Islet precursor cell (in vitro differentiated cells): ENCODE measurements around the gene MEF2D.

ENCODE experiments used
- DNase-seq: peaks from one replicate; pipeline ENCODE4 v3.0.0-alpha.2; 2018

Gene MEF2D

DNA sequence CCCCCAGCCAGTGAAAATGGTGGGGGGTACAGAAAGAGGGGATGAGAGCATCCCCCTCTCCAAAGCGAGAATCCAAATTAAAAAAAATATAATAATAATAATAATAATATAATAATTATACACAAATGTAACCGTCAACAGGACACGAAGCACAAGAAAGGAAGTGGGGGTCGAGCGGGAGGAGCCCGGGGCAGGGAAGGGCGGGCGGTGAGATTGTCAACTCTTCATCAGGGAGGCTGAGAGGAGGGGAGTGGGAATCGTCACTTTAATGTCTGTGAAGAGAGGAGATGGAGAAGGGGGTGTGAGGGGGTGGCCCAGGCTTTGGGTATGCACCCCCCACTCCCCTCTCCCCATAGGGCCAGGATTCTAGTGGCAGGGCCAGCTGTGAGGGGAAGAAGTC, 33.2 kb downstream of the MEF2D start:
- no peak for DNase-seq

DNA sequence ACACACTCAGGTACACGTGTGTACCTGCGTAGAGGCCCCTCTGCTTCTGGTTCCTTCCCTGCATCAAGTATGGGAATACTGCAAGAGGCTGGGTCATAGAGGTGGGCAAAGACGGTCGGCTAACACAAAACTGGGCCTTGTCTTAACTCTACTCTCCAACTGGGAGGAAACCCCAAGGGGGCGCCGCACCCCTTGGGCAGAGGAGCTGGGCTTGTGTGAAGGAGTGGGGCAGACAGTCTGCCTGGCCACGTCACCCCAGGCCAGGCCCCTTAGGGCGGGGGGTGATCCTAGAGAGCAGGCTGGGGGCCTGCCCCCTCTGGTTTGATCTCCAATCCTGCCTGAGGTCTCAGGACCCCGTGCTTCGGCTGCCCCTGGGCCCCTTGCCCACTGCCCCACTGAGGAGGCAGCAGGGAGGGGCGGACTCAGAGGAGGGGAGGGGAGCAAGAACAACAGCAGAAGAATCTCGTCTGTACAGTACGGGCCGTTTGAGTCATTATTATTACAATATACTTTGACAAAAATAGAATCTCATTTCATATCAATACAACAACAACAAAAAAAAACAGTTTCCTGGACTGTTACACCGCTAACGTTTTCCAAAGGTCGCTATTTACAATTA, 34.7 kb downstream of the MEF2D start:
- no peak for DNase-seq

DNA sequence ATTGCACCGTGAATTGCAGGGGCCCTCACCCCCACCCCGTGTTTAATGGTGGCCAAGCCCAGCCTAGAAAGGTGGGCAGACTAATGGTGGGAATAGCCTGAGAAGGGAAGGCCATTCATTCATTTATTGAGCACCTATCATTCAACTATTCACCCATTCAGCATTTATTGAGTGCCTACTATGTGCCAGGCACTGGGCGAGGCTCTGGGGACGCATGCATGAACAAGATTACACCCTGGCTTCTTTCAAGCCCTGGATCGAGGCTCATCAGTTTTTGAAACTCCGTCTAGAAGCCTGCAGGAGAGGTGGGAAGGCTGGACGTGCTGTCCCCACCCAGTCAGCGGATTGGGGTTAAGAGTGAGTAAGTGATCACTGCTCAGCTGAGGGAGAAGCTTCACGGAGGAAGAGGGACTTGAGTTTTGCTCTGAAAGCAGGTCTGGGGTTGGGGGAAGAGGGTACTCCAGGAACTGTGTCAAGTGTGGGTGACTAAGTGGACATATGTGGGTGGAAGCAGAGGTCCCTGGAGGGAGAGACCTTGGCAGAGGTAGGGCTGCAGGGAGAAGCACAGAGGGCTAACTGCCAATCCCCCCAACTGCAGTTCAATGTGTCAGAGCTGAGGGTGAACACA, 35.6 kb downstream of the MEF2D start:
- no peak for DNase-seq

DNA sequence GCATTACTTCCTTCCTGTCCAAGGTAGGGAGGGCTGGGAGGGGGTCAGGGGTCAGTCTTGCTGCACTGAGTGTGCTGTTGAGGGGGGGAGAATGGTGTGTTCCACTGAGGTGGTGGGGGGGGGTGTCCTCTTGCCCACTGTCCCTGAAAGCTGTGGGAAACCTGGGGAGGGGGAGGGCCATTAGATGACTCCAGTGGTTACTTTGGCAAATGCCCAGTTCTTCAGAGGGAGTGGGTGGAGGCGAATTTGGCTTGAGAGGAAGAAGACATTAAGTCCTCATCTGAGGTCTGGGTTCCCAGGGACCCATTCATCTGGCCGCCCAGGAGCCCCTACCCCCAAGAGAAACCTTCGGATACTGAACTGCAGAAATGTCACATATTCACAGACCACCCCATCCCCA, 36.2 kb downstream of the MEF2D start:
- DNase-seq, result no peak

DNA sequence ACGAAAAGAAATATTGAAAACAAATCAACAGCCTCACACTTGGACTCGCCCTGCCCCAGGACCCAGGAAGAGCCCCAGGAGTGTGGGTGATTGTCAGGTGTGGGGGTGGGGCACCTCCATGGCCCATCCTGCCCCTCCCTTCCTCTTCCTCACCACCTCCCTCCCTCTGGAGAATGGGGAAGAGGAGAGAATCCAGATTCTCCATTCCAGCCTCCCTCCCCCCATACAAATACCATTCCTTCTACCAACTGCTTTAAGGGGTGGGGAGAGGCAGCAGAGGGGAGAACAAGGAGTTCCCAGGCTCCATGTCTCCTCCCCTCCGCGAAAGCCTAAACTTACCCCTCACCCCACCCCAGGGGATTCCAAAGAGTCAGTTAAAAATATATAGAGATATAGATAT, 36.7 kb downstream of the MEF2D start:
- no peak for DNase-seq

DNA sequence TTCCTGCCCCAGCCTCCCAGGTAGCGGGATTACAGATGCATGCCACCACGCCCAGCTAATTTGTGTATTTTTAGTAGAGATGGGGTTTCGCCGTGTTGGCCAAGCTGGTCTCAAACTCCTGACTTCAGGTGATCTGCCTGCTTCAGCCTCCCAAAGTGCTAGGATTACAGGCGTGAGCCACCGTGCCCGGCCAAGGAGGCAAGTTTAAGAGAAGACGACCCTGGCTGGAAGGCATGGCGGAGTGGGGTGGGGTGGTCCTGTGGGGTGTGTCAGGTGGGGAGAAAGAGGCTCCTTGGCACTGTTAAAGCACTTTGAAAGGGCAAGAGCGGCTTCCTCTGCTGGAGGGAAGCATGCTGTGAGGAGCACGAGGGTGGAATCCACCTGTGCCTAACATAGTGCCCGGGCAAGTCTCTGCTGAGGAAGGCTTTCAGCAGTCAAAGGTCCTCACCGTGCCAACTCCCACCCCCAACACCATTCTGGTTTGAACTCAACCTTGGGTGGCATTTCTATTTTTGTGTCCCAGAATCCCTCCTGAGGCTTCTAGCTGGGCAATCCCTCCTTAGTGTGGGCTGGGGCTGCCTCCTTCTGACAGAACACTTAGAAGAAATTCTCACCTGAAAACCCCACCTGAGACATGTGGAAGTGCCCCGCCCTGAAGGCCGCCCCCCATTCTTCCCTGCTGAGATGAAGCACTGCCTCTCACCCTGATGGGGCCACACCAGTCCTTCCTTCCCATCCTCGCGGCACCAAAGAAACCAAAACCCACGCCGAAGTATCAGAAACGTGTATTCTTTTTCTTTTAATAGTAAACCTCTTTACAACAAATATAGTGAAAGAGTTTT, 37.4 kb downstream of the MEF2D start:
- DNase-seq, result no peak

DNA sequence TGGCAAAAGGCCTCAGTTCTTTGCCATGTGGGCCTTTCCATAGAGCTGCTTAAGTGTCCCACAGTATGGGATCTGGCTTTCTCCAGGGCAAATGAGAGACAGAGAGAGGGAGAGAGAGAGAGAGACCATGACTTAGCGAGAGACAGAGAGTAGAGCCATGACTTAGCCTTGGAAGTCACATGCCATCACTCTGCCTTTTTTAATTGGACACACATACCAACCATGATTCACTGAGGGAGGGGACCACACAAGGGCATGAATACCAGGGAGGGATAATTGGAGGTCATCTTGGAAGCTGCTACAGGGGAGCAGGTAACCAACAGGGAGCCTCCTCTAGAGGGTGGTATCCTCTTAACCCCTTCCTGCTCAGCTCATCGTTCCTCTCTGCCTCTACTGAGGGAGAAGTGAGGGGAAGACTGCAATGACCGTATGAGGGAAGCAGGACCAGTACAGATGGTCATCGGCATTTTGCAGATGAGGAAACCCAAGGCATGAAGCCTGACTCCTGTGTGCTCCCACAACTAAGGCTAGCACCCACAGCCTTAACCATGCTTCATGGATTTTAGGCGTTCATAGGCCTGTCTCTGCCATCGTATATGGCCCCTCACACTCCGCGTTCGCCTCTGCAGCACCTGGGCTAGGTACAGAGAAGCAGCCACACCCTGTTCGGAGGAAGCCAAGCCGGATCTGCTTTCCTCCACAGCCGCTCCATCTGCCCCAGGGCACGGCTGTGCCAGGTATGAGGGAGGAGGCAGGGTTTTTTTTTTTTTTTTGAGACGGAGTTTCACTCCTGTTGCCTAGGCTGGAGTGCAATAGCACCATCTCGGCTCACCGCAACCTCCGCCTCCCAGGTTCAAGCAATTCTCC, 38.6 kb downstream of the MEF2D start:
- DNase-seq, result no peak

DNA sequence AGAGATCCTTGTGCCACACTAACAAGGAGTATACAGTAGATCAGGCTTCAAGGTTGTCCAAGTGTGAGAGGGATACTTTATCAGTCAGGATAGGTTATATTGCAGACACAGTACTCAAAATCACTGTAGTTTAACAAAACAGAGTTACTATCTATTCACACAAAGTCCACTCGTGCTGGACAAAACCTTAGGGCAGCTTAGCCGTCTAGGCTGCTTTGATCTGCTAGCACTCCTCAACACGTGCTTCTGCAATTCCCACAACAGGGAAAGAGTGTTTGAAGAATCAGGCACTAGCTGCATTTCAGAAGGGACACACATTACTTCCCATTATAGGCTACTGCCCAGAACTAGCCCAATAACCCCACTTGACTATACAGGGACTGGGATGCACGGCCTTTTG, 39.5 kb downstream of the MEF2D start:
- no peak for DNase-seq

DNA sequence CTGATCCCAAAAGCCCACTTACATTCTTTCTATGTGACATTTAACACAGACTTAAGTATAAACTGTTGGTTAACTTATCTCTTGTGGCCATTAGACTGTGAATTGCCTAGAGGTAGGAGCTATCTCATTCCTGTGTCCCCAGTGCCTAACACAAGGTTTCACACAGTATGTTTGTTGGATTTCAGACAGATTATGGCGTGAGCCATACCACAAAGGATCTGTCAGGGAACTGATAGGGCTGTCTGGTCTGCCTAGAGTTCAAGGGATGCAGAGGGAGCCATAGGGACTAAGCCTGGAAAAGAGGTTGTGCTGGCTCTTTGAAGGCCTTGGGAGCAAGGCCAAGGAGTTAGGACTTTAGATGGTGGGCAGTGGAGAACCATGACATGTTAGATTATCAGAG, 40.0 kb downstream of the MEF2D start:
- no peak for DNase-seq

DNA sequence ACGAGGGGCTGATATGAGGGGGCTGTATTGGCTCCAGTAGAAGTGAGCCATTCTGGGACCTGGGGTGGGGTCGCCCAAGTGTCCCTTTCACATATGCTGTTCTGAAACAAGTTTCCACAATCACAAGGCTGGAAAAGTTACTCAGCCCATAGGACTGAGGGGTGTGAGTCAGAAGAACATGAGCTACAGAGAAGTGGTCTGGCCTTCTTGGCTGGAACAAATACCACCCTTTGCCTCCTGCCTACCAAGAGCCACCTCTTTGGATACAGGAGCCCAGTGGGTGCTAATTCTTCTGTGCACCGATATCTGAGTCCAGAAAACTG, 42.4 kb downstream of the MEF2D start:
- DNase-seq, result no peak

DNA sequence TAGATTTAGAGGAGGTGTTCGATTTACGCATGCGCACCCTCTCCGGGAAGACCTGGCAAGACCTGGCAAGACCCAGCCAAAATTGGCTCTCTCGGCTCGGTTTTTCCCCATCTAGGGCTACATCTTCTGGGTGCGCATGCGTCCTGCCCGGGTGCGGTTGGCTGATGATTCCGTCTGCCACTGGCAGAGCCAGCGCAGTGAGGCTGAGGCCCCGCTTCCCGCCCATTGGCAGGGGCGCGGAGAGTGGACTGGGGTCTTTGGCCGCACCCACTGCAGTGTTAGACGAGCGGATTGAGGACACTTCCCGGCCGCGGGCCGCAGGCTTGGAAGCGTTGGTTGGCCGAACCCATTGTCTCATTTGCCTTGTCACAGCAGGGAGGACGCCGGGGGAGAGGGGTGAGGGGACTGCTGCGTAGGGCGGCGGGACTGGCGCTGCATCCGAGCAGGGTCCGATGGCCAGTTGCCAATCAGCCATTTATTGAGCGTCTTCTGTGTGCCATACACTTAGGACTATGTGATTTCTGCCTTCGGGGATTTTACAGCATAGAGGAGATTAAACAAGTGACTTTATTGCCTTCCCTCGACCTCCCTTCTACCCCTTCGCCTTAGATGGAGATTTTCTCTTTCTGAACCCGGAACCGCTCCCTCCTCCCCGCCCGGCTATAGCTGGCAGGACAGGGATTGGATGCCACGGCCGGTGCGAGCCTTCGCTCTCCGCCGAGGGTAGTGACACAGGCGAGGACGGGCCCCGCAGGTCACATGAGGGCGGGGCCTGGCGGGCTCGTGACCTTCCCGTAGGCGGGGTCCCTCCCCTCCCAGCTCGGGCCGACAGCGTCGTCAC, 43.7 kb downstream of the MEF2D start:
- DNase-seq, result peak; percentile 99

DNA sequence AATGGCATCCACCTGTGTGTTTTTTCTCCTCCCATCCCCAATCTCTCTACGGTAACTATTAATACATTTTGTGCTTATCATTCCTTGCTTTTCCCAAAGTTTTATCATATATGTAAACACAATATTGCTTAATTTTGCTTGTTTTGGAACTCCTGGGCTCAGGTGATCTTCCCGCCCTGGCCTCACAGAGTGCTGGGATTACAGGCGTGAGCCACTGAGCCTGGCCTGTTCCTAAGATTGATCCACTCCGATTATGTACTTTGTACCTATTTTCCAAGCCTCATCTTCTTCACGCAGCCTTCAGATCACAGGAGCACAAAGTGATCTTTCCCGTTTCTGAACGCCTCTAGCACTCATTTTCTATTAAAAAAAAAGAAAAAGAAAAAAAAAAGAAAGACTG, 45.2 kb downstream of the MEF2D start:
- DNase-seq, result no peak

DNA sequence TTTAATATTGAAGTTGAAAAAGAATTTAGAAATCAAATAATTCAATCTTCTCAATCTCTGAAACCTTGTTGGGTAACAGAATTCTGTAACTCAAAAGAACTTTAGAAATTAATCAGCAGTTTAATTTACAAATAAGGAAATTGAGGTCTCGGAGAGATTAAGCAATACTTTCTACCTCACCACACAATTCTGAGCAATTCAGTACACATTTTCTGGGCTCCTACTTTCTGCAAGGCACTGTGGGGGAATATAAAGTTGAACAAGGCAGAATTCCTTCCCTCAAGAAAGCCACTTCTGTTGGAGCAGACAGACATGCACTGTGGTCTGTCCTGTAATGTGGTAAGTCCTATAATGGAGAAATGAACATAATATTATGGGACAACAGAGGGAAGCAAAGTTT, 47.7 kb downstream of the MEF2D start:
- no peak for DNase-seq

DNA sequence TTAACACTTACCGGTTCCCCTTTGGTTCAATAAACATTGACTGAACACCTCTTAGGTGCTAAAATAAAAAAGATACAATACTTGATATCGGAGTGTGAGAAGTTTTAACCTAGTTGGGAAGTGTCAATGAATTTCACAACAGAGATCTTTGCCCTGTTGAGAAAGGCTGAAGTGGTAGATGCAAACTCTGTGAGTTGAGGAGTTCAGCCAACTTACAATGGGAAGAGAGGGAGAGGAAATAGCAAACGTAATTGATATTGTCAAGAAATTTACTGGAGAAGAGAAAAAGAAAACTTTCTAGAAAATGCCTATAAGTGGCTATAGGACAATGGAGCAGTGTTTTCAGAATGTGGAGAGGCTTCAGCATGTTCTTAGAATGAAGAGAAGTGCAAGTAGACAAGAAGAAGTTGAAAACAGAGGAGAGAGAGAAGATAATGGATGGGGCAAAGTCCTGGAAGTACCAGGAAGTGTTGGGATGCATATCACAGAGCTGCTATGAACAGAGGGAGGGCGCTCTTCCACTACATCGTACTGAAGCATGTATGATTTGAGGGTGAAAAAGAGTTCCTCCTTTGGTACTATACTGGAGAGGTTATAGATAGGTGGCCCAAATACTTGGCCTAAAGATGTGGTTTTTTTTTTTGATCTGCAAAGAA, 48.9 kb downstream of the MEF2D start:
- DNase-seq, result no peak

DNA sequence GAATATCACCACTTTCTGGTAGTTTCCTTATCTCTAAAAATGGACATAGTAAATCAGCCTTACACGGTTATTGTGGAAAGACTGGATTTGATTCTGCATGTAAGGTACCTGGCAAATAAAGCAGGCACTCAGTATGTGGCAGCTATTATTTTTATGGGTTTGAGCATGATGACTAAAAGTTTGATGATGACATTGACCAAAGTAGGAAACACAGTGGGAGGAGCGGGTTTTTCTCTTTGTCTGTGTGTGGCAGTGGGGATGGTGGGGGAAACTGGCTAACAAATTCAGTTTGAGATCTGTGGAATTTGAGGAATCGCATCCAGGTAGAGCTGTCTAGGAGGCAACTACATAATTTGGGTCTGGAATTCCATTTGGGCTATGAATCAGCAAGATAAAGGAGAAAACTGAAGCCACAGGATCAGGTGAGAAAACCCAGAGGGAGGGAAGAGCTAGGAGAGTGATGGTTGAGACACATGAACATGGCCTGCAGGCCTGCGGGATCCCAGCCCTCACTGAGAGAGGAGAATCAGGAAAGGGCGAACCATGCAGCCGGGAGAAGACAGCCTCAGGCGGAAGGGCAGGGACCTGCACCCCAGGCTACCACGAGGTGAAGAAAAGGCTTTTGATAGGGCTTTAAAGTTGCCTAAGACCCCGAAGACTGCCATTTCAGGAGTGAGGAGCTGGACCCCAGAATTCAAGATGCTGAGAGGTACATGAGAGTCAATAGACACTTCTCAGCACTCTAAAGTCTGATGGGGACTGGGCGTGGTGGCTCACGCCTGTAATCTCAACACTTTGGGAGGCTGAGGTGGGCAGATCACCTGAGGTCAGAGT, 52.2 kb downstream of the MEF2D start:
- DNase-seq, result peak; percentile 90

DNA sequence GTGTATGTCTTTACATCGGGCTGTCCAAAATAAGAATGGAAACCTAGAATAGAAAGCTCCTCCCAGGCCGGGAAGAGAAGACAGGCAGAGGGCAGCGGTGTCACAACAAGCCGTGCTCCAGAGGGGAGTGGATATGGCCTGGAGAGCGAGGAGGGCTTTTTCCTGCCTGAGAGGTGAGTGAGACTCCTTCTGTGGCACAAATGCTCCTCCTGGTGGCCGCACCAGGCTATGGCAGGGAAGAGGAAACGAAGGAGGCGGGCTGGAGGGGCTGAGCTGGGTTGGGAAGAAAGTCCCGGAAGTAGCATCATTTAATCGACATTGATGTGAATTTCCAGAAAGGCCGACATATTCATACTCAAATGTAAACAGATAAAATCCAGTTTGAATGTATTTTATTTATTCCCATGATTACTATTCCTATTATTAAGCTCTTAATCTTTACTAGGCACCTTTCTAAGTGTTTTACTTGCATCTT, 54.7 kb downstream of the MEF2D start:
- peak; percentile 96 for DNase-seq

DNA sequence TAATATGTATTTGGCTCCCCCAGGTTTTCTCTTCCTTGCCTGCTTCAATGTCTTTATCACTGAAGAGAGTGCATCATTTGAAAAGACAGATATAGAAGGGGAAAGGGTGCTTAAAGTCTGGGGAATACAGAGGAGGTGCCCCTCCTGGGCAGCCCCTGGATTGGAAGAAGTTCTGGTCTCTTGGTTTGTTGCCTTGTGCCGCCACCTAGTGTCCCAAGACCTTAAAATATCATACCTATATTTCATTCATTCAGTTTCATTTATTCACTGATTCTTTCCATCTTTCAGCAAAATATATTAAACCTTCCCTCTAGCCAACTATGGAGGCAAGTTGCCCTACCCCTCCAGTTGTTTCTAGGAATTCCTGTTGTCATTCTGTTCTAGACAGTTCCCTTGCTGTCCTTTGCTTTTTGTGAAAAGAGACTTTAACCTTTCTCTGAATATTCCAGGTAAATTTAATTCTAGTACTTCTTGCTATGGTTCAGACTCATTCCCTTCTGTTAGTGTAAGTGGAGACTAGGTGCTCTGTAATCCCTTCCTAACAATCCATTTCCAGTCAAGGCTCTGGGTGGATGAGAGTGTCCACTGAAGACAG, 56.1 kb downstream of the MEF2D start:
- no peak for DNase-seq

DNA sequence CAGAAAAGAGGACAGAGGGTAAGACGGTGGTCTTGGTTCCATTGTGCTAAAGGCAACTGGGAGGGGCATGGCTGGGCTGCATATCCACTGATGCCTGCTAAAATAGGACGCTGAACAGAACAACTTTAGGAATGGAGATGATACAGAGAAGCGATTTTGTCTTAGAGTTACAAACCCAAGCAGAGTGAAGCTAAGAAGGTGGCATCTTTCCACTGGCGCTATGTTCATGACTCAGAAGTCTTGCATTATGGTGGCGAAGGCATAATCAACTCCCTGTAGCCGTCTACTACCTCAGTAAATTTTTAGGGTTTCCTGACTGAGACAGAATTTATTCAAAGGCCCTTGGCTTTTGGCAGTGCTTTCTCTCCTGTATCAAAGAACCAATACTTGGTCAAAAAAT, 57.3 kb downstream of the MEF2D start:
- no peak for DNase-seq

DNA sequence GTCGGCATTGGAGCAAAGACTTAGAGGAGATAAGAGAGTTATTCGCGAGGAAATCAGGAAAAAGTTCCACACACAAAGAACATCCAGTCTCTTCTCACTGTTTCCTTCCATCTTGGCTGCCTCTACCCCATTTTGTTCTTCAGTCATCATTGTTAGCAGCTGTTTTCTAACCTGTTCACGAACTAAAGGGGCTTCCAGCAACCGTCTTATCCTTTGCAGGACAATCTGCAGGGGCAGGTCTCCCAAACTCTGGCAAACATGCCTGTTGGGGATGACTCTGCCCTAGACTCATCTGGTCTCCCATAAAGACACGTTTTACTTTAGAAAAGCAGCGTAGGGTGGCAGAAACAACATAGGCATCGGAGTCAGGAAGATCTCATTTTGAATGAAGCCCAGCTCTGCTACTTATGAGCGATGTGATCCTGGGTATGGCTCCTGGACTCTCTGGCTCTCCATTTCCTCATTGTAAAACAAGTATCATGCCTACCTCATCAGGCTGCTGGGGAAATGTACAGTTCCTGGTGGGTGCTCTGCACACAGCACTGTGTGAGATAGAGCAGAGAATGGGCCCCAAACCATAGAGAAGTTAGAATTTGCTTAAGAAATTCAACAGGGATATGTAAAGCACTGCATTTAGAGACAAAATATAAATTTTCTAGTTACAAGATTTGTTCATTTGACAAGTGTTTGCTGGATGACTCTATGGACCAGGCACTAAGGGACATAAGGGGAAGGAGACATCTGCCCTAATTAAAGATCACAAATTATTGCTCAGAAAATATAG, 59.7 kb downstream of the MEF2D start:
- DNase-seq, result no peak

DNA sequence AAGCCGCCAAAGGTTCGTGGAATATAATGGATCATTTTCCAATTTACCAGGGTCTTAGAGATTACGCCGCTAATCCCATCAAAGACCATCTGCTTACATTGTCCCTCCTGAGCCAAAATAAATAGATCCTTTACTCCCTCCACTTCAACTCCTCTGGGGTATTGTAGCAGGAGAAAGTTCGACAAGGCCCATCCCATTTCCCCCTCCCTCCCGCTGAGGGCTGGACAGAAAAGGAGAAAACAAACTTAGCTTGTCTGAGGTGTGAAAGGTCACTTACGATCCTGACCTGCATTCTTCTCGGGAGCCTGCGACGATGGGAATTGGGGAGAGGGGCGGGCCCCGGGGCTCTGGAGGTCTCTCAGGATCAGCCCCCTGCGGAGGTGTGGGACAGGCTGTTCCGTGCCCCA, 60.8 kb downstream of the MEF2D start:
- no peak for DNase-seq
